Upper lobe of left lung (tissue), 6 donors: Measurements from ENCODE around the gene GPC5. TPM values are rescaled to one million over a fixed set of nuclear protein-coding genes. Genes with fewer than 3 reads are reported as not detected.
A peak's percentile ranks its signal among the peaks of the same experiment; 100 is the strongest.

Experiments
- ATAC-seq, 2 donors: fragments of 200-7000 bp; cut with Tn5 transposase; one replicate each; pipeline ENCODE4 v1.9.1; 2022; ENCODE audit warnings: mild to moderate bottlenecking in 2 of 2, moderate library complexity in 2 of 2; ENCODE audit not compliant: low FRiP score in 2 of 2
- DNase-seq, 2 donors: peaks; one replicate each; pipeline ENCODE4 v3.0.0-alpha.2; 2019 to 2020
- H3K27ac ChIP-seq, 4 donors: fragments of 200-600 bp; sonication (generic); one replicate each; pipeline ENCODE4 v1.5.1; 2016 to 2019
- H3K27me3 ChIP-seq, 4 donors: fragments of 200-600 bp; sonication (generic); one replicate each; pipeline ENCODE4 v1.5.1; 2017 to 2019
- H3K36me3 ChIP-seq, 4 donors: fragments of 200-600 bp; sonication (generic); one replicate each; pipeline ENCODE4 v1.5.1; 2016 to 2019
- H3K4me1 ChIP-seq, 4 donors: fragments of 200-600 bp; sonication (generic); one replicate each; pipeline ENCODE4 v1.5.1; 2018 to 2019
- H3K4me3 ChIP-seq, 4 donors: fragments of 200-600 bp; sonication (generic); one replicate each; pipeline ENCODE4 v1.5.1; 2017 to 2019; ENCODE audit warnings: mild to moderate bottlenecking in 2 of 4, moderate library complexity in 1 of 4
- H3K9me3 ChIP-seq, 4 donors: fragments of 200-600 bp; sonication (generic); one replicate each; pipeline ENCODE4 v1.5.1; 2018 to 2019
- EP300 ChIP-seq, 4 donors: sonication (generic); formaldehyde crosslinking; IDR thresholded peaks; one replicate each; pipeline ENCODE4 v1.5.1; 2017; ENCODE audit warnings: antibody characterized with exemption in 4 of 4, control low read depth in 2 of 4
- POLR2A ChIP-seq, 4 donors: fragments of 450-650 bp; IDR thresholded peaks; one replicate each; pipeline ENCODE4 v1.5.1; 2016 to 2017; ENCODE audit warnings: antibody characterized with exemption in 4 of 4, mild to moderate bottlenecking in 2 of 4
- POLR2AphosphoS5 ChIP-seq, 2 donors: sonication (generic); formaldehyde crosslinking; IDR thresholded peaks; one replicate each; pipeline ENCODE4 v1.5.1; 2017; ENCODE audit warnings: antibody characterized with exemption in 2 of 2
- WGBS, 2 donors: methylation state at CpG; one replicate each; pipeline ENCODE4 v1.1.5; 2017 to 2018; 5-methylcytosine and 5-hydroxymethylcytosine counted together
- total RNA-seq, 6 donors: library from RNA; depleted of rRNA in 4 of 6; stranded (reverse); fragments of >200 nt in 4 of 6; gene quantifications; one replicate each; pipeline versions ENCODE4 v1.1.0 to v1.2.1, GENCODE V29; 2016 to 2021
- TF ChIP-seq, protein P1 (sequence below), 6 experiments: fragments of 450-650 bp in 4 of 6; fragments of 200-600 bp in 2 of 6; sonication (generic) in 2 of 6; IDR thresholded peaks; one replicate each; pipeline ENCODE4 v1.5.1; 2016 to 2019; ENCODE audit warnings: antibody characterized with exemption in 6 of 6
- donor health status: DM: no; HTN: no; CAD: no; lungs with moderate emphysema.
- donor health status: DM: no; HTN: yes; CAD: no; lungs with severe emphysema.

Gene GPC5
- total RNA-seq, 6 donors from 2014 or later: 7.6 to 51.4 (median 12.8) TPM

DNA sequence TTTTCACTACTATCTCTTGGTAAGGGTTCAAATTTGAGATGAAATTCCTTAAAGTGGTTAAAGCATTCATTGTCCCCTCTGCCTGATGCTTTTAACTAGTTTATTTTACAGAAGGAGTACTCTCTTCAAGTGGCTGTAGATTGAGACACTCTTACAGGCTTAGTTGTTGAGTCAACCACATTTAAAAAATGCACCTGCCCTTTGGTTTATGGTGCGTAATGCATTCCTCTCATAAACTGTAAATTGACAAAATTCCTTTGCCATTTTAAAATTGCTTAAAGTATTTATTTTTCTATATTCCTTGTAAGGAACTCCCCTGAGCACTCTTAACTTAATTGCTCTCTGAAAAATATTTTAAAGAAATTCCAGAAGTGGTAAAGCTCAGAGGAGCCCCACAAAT is 826 bp upstream of the GPC5 start:
- no peak overlapping the region for H3K27ac ChIP-seq
- no peak for ATAC-seq
- peaks cover 0 to 12% (median 5%) of the 10 kb centered on the region in 4 donors for H3K27me3 ChIP-seq

DNA sequence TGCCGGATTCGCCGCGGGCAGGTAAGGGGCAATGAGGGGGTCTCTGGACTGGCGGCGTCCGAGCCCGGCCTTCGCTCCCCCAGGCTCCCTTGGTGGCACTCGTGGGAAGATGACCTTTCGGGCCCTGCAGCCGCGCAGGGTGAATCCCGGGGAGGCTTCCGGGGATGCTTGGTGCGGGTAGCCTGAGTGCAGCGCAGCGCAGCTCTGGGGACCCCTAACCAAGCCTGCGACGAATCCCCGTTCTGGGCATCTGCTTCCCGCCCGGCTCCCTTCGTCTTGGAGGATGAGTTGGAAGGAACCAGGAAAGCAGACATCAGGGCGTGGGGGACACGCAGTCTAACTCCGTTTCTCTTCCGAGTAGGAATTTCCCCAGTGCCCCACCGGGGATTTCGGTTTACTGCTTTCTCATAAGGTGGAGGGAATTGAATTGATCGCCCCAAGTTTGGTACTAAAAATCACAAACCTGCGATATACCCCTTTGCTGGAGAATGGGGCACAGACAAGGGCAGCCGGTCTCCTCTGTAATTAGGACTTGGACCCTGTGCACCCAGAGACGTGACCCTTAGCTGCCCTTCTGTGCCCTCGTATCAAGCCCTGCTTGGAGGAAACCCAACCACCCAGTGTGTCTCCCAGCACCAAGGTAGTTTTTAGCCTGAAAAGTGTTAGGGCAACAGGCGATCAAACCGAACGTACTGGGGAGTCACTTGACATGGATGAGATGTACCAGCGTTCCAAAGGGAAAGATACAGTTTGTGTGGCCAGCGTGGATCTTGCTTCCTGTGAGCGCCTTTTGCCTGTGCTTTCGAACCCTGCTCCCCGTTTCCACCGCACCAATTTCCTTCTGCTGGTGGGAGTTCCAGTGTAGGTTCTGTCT is 1.0 kb downstream of the GPC5 start:
- ATAC-seq: peak; percentile 43 to 51
- peaks cover 0 to 12% (median 5%) of the 10 kb centered on the region in 4 donors for H3K27me3 ChIP-seq
- H3K36me3 ChIP-seq: no peaks in the 10 kb centered on the region
- peaks cover 12 to 17% (median 16%) of the 10 kb centered on the region in 4 donors for H3K4me1 ChIP-seq
- no peaks in the 10 kb centered on the region for H3K9me3 ChIP-seq
- H3K4me3 ChIP-seq: peak overlapping the region; percentile 38 to 58 (median 51)
- DNase-seq: no peak
- peak overlapping the region in 1 of 4 donors; percentile 45 for H3K27ac ChIP-seq
- WGBS, 2 donors: 31 to 32% methylated on average over 19 to 36 of the region's 44 CpGs
- no peak for TF ChIP-seq POLR2AphosphoS5 (IDR thresholded peaks at IDR 0.05)
- no peak for TF ChIP-seq EP300 (IDR thresholded peaks at IDR 0.05)
- no peak for TF ChIP-seq POLR2A (IDR thresholded peaks at IDR 0.05)
- TF ChIP-seq, protein P1, sequence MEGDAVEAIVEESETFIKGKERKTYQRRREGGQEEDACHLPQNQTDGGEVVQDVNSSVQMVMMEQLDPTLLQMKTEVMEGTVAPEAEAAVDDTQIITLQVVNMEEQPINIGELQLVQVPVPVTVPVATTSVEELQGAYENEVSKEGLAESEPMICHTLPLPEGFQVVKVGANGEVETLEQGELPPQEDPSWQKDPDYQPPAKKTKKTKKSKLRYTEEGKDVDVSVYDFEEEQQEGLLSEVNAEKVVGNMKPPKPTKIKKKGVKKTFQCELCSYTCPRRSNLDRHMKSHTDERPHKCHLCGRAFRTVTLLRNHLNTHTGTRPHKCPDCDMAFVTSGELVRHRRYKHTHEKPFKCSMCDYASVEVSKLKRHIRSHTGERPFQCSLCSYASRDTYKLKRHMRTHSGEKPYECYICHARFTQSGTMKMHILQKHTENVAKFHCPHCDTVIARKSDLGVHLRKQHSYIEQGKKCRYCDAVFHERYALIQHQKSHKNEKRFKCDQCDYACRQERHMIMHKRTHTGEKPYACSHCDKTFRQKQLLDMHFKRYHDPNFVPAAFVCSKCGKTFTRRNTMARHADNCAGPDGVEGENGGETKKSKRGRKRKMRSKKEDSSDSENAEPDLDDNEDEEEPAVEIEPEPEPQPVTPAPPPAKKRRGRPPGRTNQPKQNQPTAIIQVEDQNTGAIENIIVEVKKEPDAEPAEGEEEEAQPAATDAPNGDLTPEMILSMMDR (IDR thresholded peaks at IDR 0.05): no peak

More for the DNA sequence above, 826 bp upstream of the GPC5 start:
- no peak overlapping the region for H3K4me3 ChIP-seq
- H3K4me1 ChIP-seq: peaks cover 12 to 17% (median 16%) of the 10 kb centered on the region in 4 donors
- DNase-seq: no peak
- WGBS, 2 donors: 74 to 75% methylated on average over 1 of the region's 1 CpG
- H3K9me3 ChIP-seq: no peaks in the 10 kb centered on the region
- TF ChIP-seq POLR2A (IDR thresholded peaks at IDR 0.05): no peak
- no peak for TF ChIP-seq POLR2AphosphoS5 (IDR thresholded peaks at IDR 0.05)
- no peaks in the 10 kb centered on the region for H3K36me3 ChIP-seq

DNA sequence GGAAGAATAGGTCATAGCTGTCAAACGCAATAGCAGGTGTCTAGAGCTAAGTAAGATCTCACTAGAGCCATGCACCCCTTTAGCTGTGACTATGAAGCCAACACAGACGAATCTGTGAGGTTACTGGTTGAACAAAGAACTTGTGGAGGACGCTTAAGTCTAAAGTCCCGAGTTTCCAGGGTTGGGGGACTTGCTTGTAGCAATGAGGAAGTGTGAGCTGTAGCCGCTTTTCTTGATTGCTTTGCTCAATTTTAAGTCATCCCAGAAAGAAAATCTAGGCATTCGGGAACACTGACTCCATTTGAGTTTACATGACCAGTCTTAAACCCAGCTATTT is 1.6 kb downstream of the GPC5 start:
- Histone ChIP-seq H3K4me1 (peaks cover 12 to 17% (median 16%) of the 10 kb centered on the region in 4 donors), H3K27ac (no peak overlapping the region), H3K4me3 (peak overlapping the region in 2 of 4 donors; percentile 56 to 58), H3K9me3 (no peaks in the 10 kb centered on the region), H3K27me3 (peaks cover 0 to 12% (median 5%) of the 10 kb centered on the region in 4 donors), H3K36me3 (no peaks in the 10 kb centered on the region)
- DNase-seq (no peak), ATAC-seq (no peak)
- TF ChIP-seq, protein P1 (IDR thresholded peaks at IDR 0.05): no peak
- TF ChIP-seq POLR2A (IDR thresholded peaks at IDR 0.05) (no peak), POLR2AphosphoS5 (IDR thresholded peaks at IDR 0.05) (no peak), EP300 (IDR thresholded peaks at IDR 0.05) (no peak)
- WGBS, 2 donors: 64 to 78% methylated on average over 4 to 6 of the region's 6 CpGs

DNA sequence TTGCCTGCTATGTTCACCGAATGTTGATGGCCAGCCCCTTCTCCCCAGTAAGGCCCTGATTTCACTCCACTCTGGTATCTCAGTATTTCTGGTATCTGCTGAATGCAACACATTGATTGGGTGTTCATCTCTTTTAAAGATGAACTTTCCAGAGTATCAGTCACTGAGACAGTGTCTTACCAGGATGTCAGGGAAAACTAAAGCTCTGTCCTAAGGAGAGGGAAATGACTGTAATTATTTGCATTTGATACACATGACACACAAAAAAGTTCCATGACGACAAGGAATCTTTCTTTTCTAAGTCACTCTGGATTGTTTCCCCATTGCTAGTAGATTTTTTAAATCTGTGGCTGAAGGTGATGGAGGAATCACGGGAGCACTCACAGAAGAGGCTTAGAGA is 2.2 kb downstream of the GPC5 start:
- DNase-seq (no peak), ATAC-seq (no peak)
- no peaks in the 10 kb centered on the region for H3K9me3 ChIP-seq
- WGBS, 2 donors: 63 to 83% methylated on average over 3 of the region's 3 CpGs
- TF ChIP-seq, protein P1 (IDR thresholded peaks at IDR 0.05): no peak
- no peak for TF ChIP-seq EP300 (IDR thresholded peaks at IDR 0.05)
- no peak for TF ChIP-seq POLR2AphosphoS5 (IDR thresholded peaks at IDR 0.05)
- no peak for TF ChIP-seq POLR2A (IDR thresholded peaks at IDR 0.05)
- H3K27ac ChIP-seq: no peak overlapping the region
- H3K4me3 ChIP-seq: no peak overlapping the region
- no peaks in the 10 kb centered on the region for H3K36me3 ChIP-seq
- H3K27me3 ChIP-seq: peaks cover 0 to 12% (median 5%) of the 10 kb centered on the region in 4 donors
- H3K4me1 ChIP-seq: peaks cover 12 to 17% (median 16%) of the 10 kb centered on the region in 4 donors

DNA sequence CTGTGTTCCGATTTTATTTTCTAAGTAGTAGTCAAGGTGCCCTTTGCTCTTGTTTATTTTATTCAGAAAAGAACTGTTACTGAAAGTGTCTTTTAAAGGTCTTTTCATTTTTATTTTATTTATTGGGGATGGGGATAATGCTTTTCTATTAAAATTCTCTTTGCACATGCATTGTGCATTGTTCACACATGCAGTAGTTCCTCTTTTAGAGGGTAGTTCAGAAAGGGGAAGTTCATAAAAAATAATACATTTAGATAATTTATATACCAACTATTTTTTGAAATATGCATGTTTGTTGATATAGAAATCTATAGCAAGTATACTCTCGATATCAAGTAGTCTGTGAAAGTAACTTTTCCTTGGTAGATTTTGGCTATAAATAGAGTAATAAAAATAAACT is 3.5 kb downstream of the GPC5 start:
- H3K27me3 ChIP-seq: peaks cover 0 to 12% (median 5%) of the 10 kb centered on the region in 4 donors
- H3K9me3 ChIP-seq: no peaks in the 10 kb centered on the region
- peaks cover 12 to 17% (median 16%) of the 10 kb centered on the region in 4 donors for H3K4me1 ChIP-seq
- DNase-seq (no peak), ATAC-seq (no peak)
- WGBS, 2 donors: 53 to 63% methylated on average over 2 of the region's 2 CpGs
- no peak overlapping the region for H3K27ac ChIP-seq
- H3K4me3 ChIP-seq: no peak overlapping the region
- no peaks in the 10 kb centered on the region for H3K36me3 ChIP-seq
- TF ChIP-seq POLR2AphosphoS5 (IDR thresholded peaks at IDR 0.05) (no peak), POLR2A (IDR thresholded peaks at IDR 0.05) (no peak), EP300 (IDR thresholded peaks at IDR 0.05) (no peak)
- TF ChIP-seq, protein P1 (IDR thresholded peaks at IDR 0.05): no peak
